GM19324 (cell line): Measurements from ENCODE around the gene MUC2.

Experiments
- ATAC-seq: cut with Tn5 transposase; IDR thresholded peaks from one replicate; pipeline ENCODE4 v1.9.1; 2021; ENCODE audit warnings: mild to moderate bottlenecking, moderate library complexity; ENCODE audit not compliant: unreplicated experiment, low FRiP score

The MUC2 gene

GRCh38 chr11:1116666-1117390, 42.2 kb downstream of the MUC2 start:
- no peak for ATAC-seq

DNA sequence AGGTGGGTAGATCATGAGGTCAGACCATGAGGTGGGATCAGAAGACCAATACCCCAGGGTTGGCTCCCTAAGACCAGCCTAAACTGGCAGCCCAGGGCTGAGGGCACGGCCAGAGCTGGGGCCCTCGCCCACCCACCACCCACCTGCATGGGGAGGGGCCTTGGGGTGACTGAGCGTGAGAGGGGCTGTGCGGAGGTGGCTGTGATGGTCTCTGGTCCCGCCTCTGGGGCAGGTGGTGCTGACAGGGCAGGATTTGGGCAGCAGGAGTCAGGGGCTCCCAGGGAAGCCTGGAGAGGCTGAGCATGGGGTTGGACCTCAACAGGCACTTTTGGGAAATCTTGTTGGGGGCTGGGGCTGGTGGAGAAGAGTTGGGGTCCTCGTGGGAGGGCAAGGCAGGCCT, 43.3 kb downstream of the MUC2 start:
- no peak for ATAC-seq

GRCh38 chr11:1118755-1119603, 44.3 kb downstream of the MUC2 start:
- no peak for ATAC-seq

DNA sequence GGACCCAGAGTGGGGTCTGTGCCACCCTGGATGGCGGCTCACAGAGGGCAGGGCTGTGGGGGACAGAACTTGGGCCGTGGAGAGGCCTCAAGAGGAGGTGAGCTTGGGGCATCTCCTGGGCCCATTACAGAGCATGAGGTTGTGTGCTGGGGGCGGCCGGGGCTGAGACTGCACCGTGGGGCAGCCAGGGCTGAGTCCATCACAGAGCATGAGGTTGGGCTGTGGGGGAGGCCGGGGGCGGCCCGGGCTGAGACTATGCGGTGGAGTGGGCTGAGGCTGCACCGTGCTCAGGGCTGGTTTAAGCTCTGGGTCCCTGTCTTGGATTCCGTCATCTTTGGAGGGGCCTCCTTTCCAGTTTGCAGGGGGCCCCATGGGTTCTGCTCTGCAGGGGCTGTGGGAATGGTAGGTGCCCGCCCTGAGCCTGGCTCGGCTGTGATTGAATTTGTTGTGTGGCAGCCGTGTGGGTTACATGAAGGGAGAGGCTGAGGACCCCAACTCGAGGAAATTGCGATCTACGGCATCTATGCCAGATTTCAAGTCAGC, 45.0 kb downstream of the MUC2 start:
- no peak for ATAC-seq

DNA sequence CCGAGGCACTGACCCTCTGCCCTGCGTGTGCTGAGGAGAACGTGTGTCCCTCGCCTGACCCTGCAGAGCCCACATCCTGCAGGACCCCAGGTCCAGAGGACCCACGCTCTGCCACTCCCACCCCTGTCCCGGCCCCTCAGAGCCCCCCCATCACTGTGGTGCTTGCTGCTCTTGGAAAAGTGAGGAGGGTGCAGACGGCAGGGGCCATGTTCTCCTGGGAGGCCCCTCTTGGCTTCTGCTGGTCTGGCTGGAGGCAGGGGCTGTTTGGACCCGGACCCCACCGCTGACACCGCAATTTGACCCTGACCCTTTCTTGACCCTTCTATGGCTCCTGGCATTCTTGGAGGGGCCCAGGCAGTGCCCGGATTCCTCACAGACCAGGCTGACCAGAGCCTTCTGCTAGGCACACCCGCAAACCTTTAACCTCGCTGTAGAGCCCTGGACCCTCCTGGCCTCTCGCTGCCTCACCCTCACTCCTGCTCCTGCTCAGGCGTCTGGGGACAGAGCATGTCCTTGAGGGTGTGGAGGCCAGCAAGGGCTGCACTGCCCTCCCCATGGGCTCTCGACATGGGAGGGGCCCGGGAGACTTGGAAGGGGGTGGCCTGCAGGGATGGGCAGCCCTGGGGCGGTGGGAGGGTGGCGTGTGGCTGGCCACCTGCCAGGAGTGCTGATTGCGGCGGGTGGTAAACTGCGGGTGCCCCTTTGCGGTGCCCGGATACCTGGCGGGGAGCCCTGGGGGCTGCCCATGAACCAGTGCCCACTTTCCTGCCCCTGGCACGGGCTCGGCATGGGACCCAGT, 46.1 kb downstream of the MUC2 start:
- no peak for ATAC-seq

- no peak for ATAC-seq
Observed at GRCh38 chr11:1121331-1121812, 46.7 kb downstream of the MUC2 start.

DNA sequence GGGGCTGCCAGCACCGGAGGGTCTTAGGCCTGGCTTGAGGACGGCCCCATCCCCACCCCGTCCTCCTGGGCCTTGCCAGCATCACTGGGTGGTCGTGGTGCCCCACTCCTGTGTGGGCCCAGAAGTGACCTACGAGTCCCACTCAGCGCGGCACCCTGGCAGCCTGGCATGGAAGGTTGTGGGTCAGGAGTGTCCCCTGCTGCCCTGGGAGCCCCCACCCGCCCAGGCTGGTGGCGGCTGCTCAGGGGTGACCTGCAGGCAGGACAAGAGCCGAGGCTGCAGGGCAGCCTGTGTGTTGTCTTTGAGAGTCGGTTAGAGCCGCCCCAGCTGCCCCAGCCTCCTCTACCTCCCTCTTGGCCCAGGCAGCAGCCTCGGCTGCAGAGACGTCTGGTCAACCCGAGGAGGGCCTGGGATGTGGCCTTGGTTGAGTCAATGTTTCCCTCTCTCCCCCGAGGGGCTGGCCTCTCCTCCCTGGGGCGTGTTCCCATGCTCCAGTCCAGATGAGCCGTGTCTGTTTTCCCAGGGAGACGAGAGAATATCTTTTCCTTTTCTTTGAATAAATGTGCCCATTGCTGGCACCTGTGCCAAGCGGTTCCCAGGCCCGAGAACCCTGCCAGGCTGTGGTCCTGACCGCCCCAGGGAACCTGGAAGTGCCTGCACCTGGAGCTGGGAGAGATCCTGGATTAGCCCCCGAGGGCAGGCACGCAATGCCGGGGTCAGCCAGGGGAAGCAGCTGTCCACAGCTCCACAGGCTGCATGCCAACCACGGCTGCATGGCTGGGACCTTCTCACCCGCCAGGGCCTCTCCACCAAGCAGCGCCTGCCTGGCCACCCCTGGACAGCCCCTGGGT, 47.4 kb downstream of the MUC2 start:
- ATAC-seq, result no peak

DNA sequence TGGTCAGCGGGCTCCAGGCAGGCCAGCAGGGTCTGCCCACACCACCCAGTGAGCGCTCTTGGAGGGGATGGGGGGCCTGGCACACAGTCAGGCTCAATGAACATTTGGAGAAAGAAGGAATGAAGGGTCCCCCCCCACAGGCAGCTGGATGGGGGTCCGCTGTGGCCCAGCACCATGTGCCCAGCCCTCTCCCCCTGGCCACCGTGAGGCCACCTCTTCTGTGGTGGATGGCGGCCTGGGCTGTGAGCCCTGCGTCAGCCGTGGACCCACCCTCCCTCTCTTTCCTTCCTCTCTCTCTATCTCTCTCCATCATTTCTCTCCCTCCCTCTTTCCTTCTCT, 48.0 kb downstream of the MUC2 start:
- ATAC-seq, result no peak

GRCh38 chr11:1123970-1124369, 49.3 kb downstream of the MUC2 start:
- no peak for ATAC-seq
